HG03460 (cell line): ENCODE results near the gene WASF2.

Experiments
- ATAC-seq: cut with Tn5 transposase; IDR thresholded peaks from one replicate; pipeline ENCODE4 v1.9.1; 2021; ENCODE audit not compliant: unreplicated experiment

The WASF2 gene

DNA sequence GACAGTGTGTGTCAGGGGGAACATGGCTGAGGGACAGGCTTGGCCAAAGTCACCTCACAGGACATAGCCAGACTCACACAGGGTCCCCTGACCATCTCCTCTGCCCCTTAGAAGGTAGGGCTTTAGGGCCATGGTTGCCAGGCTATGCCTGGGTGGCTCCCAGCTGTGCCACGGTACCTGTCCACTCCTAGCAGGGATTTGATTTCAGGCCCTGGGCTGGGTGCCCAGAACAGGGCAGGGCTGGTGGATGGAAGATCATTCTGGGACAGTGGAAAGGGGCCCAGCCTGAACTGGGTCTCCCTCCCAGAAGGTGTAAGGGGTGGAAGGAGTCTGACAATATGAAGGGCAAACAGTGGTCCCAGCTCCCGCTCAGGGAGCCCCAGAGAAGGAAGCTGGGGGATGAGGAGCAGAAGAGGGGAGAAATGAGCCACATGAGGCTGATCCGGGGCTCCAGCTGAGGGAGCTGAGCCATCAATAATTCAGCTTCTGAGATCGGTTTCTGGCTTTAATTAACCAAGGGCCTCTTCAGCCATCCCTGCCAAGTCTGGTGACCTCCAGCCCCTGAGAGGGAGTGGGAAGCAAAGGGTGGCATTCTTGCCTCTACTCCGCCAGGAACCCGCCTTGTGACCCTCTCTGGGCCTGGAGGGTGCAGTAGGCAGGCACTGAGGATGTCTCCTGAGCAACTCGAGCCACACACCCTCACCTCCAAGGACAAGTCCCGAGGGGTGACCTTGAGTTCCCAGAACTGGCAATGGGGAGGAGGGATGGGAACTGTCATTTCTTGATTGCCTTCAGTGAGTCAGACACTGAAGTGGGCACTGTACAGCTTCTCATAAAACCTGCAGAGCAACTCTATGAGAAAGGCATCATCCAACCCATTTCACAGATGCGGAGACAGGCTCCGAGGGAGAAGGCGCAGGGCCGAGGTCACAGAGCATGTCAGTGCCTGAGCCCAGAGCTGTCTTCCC lies 108.9 kb downstream of the WASF2 start:
- no peak for ATAC-seq

DNA sequence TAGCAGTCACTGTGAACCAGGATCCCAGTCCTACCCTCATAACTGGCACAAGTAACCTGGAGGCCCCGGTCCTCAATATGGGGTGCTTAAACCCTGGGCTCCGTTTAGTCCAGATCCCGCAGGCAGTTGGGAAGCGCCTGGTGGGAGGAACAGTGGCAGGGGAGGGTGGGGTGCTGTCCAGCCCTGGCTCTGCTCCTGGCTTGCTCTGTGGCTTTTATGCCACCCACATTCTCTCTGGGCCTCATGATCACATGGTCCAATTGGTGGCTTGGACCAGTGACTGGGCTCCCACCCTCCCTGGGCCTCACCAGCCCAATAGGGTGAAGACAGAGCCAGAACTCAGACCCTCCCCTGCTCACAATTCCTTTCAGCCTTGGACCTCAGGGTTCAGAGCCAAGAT lies 109.7 kb downstream of the WASF2 start:
- no peak for ATAC-seq

DNA sequence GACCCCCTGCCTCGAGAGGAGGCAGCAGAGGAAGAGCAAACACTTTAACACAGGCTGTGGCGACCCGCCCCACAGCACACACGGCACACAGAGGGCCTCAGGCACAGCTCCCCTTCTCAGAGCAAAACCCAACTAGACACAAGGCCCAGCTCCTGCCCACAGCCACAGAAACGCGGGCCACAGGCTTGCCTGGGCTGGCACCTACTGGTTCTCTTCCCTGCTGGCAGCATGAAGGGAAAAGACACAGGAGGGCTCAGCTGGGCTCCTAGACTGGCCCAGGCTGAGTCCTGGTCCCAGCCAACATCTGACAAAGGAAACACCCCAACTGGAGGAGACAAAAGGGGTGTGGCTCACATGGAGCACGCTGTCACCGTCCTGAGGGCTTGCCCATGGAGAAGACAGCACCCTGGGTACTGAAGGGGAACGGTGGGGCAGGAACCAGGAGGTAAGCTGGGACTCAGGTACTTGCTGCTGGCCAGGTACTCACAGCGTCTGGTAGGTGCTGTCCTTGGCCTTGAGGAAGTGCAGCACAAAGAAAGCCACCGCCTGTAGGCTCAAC lies 110.3 kb downstream of the WASF2 start:
- ATAC-seq: no peak

- ATAC-seq: no peak
Measured at GRCh38 chr1:27377760-27378495, 112.0 kb downstream of the WASF2 start.

DNA sequence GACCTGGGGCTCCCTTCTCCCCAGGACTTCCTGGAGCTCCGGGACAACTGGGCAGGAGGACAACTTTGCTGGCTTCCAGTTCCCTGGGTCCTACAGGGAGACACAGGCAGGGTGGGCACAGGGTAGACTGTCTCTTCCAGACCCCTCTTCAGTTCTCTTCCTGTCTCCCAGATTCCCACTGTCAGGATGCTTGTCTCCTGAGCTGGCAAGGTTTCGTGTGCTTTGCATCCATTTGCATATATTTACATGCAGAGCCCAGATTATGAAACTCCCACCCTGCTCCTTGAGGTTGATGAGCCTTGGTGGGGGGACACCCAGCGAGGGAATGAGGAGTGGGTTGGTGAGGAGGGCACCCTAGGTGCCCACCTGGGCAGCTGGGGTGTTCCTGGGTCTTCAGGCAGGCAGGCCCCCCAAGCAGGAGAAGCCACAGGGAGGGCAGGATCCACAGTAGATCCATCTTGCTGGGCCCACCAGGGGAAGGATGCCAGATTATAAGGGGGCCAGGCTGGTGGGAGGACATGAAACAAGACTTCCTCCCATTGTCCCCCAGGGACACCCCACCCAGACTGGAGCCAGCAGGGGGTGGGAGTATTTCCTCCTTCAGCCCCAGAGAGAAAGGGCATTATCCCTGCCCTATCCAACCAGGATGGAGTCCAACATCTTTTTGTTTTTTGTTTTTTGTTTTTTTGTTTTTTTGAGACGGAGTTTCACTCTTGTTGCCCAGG lies 115.4 kb downstream of the WASF2 start, which contains the start of gene FCN3:
Gene FCN3 (minus strand): TSS at position 463 of the 725 bp plus-strand sequence. CDS start 6 bp downstream, at position 457.
- no peak for ATAC-seq

GRCh38 chr1:27372808-27373690 lies 116.9 kb downstream of the WASF2 start:
- no peak for ATAC-seq

DNA sequence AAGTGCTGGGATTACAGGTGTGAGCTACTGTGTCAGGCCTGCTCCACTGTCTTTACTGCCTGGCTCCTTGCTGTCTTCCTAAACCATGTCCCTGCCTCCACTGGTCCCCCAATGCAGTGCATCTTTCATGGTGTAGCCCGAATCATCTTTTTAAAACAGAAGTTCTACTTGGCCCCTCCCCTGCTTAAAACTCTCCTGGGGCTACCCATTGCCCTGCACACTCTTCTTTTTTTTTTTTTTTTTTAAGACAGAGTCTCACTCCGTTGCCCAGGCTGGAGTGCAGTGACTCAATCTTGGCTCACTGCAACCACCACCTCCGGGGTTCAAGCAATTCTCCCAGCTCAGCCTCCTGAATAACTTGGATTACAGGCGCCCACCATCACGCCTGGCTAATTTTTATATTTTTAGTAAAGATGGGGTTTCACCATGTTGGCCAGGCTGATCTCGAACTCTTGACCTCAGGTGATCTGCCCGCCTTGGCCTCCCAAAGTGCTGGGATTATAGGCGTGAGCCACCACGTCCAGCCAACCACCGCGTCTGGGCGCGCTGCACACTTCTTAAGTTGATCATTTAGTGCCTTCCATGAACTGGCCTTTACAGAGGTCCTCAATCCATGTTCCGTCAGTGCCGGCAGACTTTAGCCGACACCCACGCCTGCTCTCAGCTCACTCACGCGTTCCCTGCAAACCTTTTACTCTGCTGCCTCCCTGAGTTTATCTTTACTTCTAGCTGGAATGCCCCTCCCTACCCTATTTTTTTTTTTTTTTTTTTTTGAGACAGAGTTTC lies 117.8 kb downstream of the WASF2 start:
- no peak for ATAC-seq

GRCh38 chr1:27368869-27369582 lies 120.9 kb downstream of the WASF2 start:
- ATAC-seq: no peak

DNA sequence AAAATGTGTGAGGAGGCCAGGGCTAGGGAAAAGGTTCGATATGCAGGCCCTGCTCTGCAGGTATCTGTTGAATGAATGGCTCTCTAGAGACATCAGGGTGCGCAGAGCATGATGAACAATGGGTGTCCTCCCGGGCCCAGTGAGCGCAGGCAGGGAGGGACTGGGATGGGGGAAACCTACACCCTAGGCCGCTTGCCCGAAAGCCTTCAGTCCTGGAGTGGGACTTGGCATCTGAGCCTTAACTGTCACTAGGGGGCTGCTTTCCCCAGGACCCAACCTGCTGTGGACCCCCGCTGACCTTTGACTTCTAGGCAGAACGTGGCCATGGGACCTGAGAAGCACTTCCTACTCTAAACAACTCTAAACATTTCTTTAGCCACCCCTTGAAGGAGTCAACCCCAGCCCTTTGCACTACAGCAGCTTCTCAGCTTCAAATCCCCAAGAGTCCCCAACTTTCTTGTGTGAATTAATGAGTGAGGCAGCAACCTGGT lies 122.8 kb downstream of the WASF2 start:
- ATAC-seq: no peak

- ATAC-seq: no peak
Measured at GRCh38 chr1:27366411-27367159, 123.4 kb downstream of the WASF2 start, which contains the start of gene MAP3K6. TSS of gene MAP3K6 (minus strand) at chr1:27366961. CDS start at chr1:27366597, 364 bp downstream.

- ATAC-seq: no peak
Measured at GRCh38 chr1:27366113-27366410, 123.9 kb downstream of the WASF2 start.

GRCh38 chr1:27365372-27366112 lies 124.4 kb downstream of the WASF2 start:
- ATAC-seq: no peak

DNA sequence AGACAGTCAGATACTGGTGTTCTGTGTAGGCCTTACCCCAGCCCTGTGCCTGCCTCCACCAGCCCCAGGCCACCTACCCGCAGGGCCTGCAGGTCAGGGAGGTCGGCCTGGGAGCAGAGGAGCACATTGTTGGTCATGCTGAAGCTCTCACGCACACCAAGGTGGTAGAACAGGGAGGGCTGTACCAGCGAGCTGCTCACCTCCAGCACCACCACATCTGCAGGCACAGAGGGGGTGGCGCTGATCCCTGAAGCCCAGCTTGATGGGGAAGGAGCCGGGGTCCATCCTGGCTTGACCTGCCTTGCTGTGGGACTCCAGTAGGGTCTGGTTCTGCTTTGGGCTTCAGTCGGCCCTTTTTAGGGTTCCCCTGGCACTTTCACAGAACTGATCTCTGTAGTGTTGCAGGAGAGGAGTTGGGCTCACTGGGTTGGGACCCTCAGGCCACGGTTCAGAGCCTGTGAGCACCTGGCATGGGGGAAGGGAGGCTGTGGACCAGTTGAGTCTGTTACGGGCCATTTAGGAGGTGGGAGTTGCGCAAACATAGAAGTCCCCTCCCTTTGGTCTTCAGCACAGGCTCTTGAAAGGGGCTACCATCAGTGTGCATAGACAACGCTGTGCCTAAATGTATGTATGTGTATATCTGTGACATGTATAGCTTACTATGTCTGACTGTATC lies 125.1 kb downstream of the WASF2 start:
- ATAC-seq: no peak

- no peak for ATAC-seq
Measured at GRCh38 chr1:27363766-27364695, 125.9 kb downstream of the WASF2 start.

DNA sequence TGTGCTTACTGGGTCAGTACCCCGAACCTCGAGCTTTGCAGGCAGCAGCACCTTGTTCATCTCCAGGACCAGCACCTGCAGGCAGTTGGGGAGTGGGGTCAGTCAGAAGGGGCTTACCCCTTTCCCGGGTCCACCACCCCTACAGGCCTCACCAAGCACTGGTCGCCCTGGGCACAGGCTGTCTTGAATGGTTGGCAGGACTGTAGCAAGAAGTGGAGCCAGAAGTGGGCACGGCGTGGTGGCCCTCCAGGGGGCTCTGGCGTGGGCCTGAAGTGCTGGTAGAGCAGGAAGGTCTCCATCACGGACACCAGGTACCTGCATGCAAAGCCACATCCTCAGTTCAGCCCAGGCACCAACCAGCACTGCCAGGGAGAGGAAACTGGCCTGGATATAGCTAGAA lies 128.4 kb downstream of the WASF2 start:
- ATAC-seq: no peak

DNA sequence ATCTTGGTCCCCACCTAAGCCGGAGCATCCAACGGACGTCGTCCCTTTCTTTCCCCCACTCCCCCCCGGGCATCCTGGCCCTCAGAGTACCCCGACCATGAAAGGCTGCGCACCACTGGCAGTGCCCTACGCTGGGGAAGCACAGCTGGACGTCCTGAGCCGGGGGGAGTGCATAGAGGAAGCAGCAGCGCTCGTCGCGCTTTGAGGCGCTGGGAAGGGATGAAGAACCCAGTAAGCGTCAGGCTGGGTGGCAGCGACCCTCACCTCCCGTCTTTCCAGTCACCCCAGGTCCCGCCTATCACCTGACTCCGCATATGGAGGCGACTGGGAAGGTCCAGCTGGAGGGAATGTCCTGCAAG lies 128.9 kb downstream of the WASF2 start:
- ATAC-seq: no peak
